WTC11 (cell line): ENCODE measurements around the gene OTP. TPM values are rescaled to one million over a fixed set of nuclear protein-coding genes. Genes with fewer than 3 reads are reported as not detected.

Experiments used
- ATAC-seq: fragments of 200-7000 bp; cut with Tn5 transposase; 2 replicates; pipeline ENCODE4 v1.10.0; 2021; ENCODE audit warnings: mild to moderate bottlenecking, moderate library complexity
- CTCF ChIA-PET: fragments of 300-600 bp; sonication (Branson Sonifier 250); formaldehyde crosslinking; loops from one replicate; lab custom pipeline; 2021; ENCODE audit warnings: antibody characterized with exemption; lab: Charles Lee
- POLR2A ChIA-PET: fragments of 350-600 bp; sonication (Branson Sonifier 250); formaldehyde crosslinking; loops from one replicate; lab custom pipeline; 2021; ENCODE audit warnings: antibody characterized with exemption; lab: Charles Lee
- DNase-seq: peaks from one replicate; pipeline ENCODE4 v3.0.0; 2021; ENCODE audit warnings: low spot score
- H3K27ac Mint-ChIP-seq: 2 replicates; pipeline ENCODE4 v1.8.0; 2021; ENCODE audit warnings: mixed read lengths
- H3K27me3 Mint-ChIP-seq: 2 replicates; pipeline ENCODE4 v1.8.0; 2021; ENCODE audit warnings: low read depth, mild to moderate bottlenecking, moderate library complexity, mixed read lengths
- H3K36me3 Mint-ChIP-seq: 2 replicates; pipeline ENCODE4 v1.8.0; 2021; ENCODE audit warnings: mixed read lengths
- H3K4me1 Mint-ChIP-seq: 2 replicates; pipeline ENCODE4 v1.8.0; 2022; ENCODE audit warnings: mixed read lengths
- H3K4me3 Mint-ChIP-seq: 2 replicates; pipeline ENCODE4 v1.8.0; 2021; ENCODE audit warnings: mild to moderate bottlenecking, moderate library complexity, mixed read lengths
- H3K9me3 Mint-ChIP-seq: 2 replicates; pipeline ENCODE4 v1.8.0; 2021; ENCODE audit warnings: mixed read lengths
- ARID4B ChIP-seq: sonication (generic); formaldehyde crosslinking; IDR thresholded peaks from 2 replicates; pipeline ENCODE4 v1.8.0; 2023; ENCODE audit warnings: missing genetic modification reagents, mild to moderate bottlenecking, borderline replicate concordance
- ATF3 ChIP-seq: sonication (generic); formaldehyde crosslinking; conservative IDR thresholded peaks from 2 replicates; pipeline ENCODE4 v1.8.1; 2022; ENCODE audit warnings: mild to moderate bottlenecking, missing genetic modification reagents
- CREB1 ChIP-seq: sonication (generic); formaldehyde crosslinking; IDR thresholded peaks from 2 replicates; pipeline ENCODE4 v1.8.0; 2023; ENCODE audit warnings: mild to moderate bottlenecking, missing genetic modification reagents
- ETV6 ChIP-seq: sonication (generic); formaldehyde crosslinking; IDR thresholded peaks from 2 replicates; pipeline ENCODE4 v1.8.1; 2022; ENCODE audit warnings: mild to moderate bottlenecking, missing genetic modification reagents
- FOXJ3 ChIP-seq: sonication (generic); formaldehyde crosslinking; IDR thresholded peaks from 2 replicates; pipeline ENCODE4 v1.9.0; 2021; ENCODE audit warnings: missing genetic modification reagents, mild to moderate bottlenecking, borderline replicate concordance
- GABPB1 ChIP-seq: sonication (generic); formaldehyde crosslinking; IDR thresholded peaks from 2 replicates; pipeline ENCODE4 v1.8.1; 2023; ENCODE audit warnings: mild to moderate bottlenecking, missing genetic modification reagents
- JUN ChIP-seq: sonication (generic); formaldehyde crosslinking; IDR thresholded peaks from 2 replicates; pipeline ENCODE4 v1.8.0; 2023; ENCODE audit warnings: mild to moderate bottlenecking, missing genetic modification reagents
- KAT7 ChIP-seq: sonication (generic); formaldehyde crosslinking; IDR thresholded peaks from 2 replicates; pipeline ENCODE4 v1.8.1; 2023; ENCODE audit warnings: missing genetic modification reagents, mild to moderate bottlenecking, borderline replicate concordance
- NFE2L1 ChIP-seq: sonication (generic); formaldehyde crosslinking; IDR thresholded peaks from 2 replicates; pipeline ENCODE4 v1.8.1; 2023; ENCODE audit warnings: missing genetic modification reagents
- NR2C2 ChIP-seq: sonication (generic); formaldehyde crosslinking; IDR thresholded peaks from 2 replicates; pipeline ENCODE4 v1.8.0; 2022; ENCODE audit warnings: mild to moderate bottlenecking, missing genetic modification reagents
- NR3C1 ChIP-seq: sonication (generic); formaldehyde crosslinking; conservative IDR thresholded peaks from 2 replicates; pipeline ENCODE4 v1.8.1; 2023; ENCODE audit warnings: low read depth, mild to moderate bottlenecking, missing genetic modification reagents
- OVOL2 ChIP-seq: fragments of 250-450 bp; sonication (Bioruptor Pico); IDR thresholded peaks from 2 replicates; pipeline ENCODE4 v1.9.0; 2021; ENCODE audit warnings: mild to moderate bottlenecking, borderline replicate concordance
- PRDM15 ChIP-seq: sonication (generic); formaldehyde crosslinking; IDR thresholded peaks from 2 replicates; pipeline ENCODE4 v1.8.0; 2022; ENCODE audit warnings: missing genetic modification reagents
- TP53 ChIP-seq: sonication (generic); formaldehyde crosslinking; IDR thresholded peaks from 2 replicates; pipeline ENCODE4 v1.8.1; 2023; ENCODE audit warnings: mild to moderate bottlenecking, missing genetic modification reagents
- ZBTB21 ChIP-seq: sonication (generic); formaldehyde crosslinking; IDR thresholded peaks from 2 replicates; pipeline ENCODE4 v1.8.1; 2023; ENCODE audit warnings: mild to moderate bottlenecking, missing genetic modification reagents, borderline replicate concordance
- ZNF121 ChIP-seq: sonication (generic); formaldehyde crosslinking; IDR thresholded peaks from 2 replicates; pipeline ENCODE4 v1.8.0; 2023; ENCODE audit warnings: missing genetic modification reagents
- ZNF219 ChIP-seq: sonication (generic); formaldehyde crosslinking; IDR thresholded peaks from 2 replicates; pipeline ENCODE4 v1.8.0; 2023; ENCODE audit warnings: missing genetic modification reagents, mild to moderate bottlenecking, borderline replicate concordance
- total RNA-seq: library from RNA; stranded (reverse); gene quantifications from 3 replicates; pipeline ENCODE4 v1.2.3, GENCODE V29; 2021
- TF ChIP-seq, protein P1 (sequence below): sonication (generic); formaldehyde crosslinking; conservative IDR thresholded peaks from 2 replicates; pipeline ENCODE4 v1.8.1; 2023; ENCODE audit warnings: mild to moderate bottlenecking, low read depth, missing genetic modification reagents, moderate library complexity
- TF ChIP-seq, protein P2 (sequence below): fragments of 250-450 bp; sonication (Bioruptor Pico); conservative IDR thresholded peaks from 2 replicates; pipeline ENCODE4 v1.9.0; 2021; ENCODE audit warnings: mild to moderate bottlenecking

Gene OTP
- total RNA-seq, 1 experiment from 2014 or later: not detected

DNA sequence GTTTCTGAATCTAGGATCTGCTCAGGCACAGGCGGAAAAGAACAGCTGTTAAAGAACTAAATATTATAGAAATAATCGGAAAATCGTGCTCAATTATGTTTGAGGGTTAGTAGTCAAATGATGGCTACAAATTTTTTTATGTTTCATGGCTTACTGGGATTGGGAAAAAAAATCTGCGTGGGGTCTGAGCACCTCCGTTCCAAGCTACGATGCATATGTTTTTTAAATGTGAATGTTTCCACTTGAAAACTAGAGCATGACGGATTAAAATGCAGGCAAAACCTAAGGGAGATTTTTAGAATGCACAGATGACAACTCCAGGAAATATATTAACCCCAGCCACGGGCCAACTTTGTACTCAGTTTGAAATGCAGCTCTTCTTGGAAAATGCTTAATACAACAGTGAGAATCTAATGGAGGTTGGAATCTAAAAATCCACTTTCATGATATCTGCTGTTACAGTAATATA, 5.3 kb downstream of the OTP start (continued):
- TF ChIP-seq PRDM15 (CRISPR knock-in tag) (no peak), OVOL2 (CRISPR knock-in tag) (no peak), NR3C1 (CRISPR knock-in tag) (no peak), NR2C2 (CRISPR knock-in tag) (no peak), CREB1 (CRISPR knock-in tag) (no peak), ZNF219 (CRISPR knock-in tag) (no peak), ZBTB21 (CRISPR knock-in tag) (no peak)
- TF ChIP-seq, protein P1, sequence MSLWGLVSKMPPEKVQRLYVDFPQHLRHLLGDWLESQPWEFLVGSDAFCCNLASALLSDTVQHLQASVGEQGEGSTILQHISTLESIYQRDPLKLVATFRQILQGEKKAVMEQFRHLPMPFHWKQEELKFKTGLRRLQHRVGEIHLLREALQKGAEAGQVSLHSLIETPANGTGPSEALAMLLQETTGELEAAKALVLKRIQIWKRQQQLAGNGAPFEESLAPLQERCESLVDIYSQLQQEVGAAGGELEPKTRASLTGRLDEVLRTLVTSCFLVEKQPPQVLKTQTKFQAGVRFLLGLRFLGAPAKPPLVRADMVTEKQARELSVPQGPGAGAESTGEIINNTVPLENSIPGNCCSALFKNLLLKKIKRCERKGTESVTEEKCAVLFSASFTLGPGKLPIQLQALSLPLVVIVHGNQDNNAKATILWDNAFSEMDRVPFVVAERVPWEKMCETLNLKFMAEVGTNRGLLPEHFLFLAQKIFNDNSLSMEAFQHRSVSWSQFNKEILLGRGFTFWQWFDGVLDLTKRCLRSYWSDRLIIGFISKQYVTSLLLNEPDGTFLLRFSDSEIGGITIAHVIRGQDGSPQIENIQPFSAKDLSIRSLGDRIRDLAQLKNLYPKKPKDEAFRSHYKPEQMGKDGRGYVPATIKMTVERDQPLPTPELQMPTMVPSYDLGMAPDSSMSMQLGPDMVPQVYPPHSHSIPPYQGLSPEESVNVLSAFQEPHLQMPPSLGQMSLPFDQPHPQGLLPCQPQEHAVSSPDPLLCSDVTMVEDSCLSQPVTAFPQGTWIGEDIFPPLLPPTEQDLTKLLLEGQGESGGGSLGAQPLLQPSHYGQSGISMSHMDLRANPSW (CRISPR knock-in tag): no peak
- TF ChIP-seq, protein P2, sequence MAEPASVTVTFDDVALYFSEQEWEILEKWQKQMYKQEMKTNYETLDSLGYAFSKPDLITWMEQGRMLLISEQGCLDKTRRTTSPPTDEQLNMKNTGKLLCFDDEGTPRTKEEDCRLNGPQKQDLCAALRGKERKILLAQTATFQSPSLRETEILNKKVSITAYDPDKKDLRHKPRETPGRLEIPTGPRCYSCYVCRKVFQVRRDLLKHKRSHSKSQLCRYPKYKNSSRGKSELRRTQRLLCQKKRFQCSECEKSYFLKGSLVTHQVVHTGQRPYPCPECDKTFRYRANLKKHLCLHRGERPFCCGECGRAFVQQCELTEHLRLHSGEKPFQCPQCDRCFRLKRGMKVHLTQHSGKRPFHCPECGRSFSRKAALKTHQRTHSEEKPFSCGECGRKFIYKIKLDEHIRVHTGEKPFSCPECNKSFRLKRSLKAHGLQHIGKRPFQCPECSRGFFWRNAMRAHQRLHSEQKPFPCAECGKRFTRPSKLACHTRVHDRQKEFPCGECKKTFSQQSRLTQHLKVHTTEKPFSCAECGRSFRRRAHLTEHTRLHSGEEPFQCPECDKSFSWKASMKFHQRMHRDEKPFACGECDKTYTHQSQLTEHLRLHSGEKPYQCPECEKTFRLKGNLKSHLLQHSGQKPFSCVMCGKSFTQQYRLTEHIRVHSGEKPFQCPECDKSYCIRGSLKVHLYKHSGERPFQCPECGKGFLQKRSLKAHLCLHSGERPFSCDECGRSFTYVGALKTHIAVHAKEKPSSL: no peak
- TF ChIP-seq, all 79 proteins: peak for 0

DNA sequence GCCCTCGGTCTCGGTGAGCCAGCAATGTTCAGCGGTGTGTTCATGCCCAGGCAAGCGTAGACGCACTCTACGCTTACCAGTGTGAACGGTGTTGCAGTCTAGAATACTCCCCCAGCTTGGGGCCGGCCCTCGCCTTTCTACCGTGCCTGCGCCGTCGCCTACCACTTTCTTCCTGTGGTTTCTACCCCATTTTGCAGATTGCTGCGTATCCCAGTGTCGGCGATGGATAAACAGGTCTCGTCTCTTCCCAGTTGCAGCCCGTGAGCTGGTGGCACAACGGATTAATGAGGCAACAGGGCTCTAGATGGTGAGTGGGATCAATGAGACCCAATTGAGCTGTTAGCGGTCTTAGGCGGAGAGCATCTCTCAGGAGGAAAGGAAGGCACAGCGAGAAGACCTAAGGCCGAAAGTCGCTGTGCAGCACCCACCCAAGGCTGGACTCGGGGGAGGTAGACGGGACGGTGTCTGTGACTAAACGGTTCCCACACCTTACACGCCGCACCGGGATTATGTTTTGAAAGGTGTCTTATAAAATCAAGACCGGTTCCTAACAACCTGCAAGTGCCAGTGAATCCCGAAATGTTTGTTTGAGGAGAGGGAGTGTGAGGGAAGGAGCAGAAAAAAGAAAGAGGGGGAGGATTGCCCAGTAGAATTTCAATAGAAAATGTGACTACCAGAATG, 5.8 kb downstream of the OTP start:
- no peak overlapping the region for H3K27ac Mint-ChIP-seq
- H3K36me3 Mint-ChIP-seq: no peaks in the 10 kb centered on the region
- peaks cover 48% of the 10 kb centered on the region for H3K4me1 Mint-ChIP-seq
- ATAC-seq (no peak; the same call in 1 of the 2 replicates), DNase-seq (peak; percentile 47)
- peaks cover 100% of the 10 kb centered on the region for H3K27me3 Mint-ChIP-seq
- TF ChIP-seq NR2C2 (CRISPR knock-in tag) (no peak), KAT7 (CRISPR knock-in tag) (no peak), GABPB1 (CRISPR knock-in tag) (no peak), TP53 (CRISPR knock-in tag) (no peak), JUN (CRISPR knock-in tag) (no peak), ZNF121 (CRISPR knock-in tag) (no peak), FOXJ3 (CRISPR knock-in tag) (no peak), ARID4B (no peak), ATF3 (no peak), ETV6 (CRISPR knock-in tag) (no peak), NFE2L1 (CRISPR knock-in tag) (no peak)
- TF ChIP-seq, protein P2: no peak
- POLR2A ChIA-PET: no interaction called here
- no peaks in the 10 kb centered on the region for H3K9me3 Mint-ChIP-seq
- H3K4me3 Mint-ChIP-seq: peak overlapping the region; percentile 55
- CTCF ChIA-PET: interaction anchor here (1.3 to 1.5 kb wide), 2 partner anchors 13 to 72 kb away, joined by 3 to 5 read pairs; no protein-coding TSS in a partner anchor
